GM13976 (cell line): ENCODE data around the gene GLS2.
"Not testable (repeated sequence)": the region's sequence is repeated elsewhere in the genome, so short reads cannot be mapped to it uniquely, and the experiment has no call there.

ENCODE experiments used
- DNase-seq: peaks from one replicate; pipeline ENCODE4 v3.0.0; 2012; ENCODE audit warnings: low spot score
- in situ Hi-C: fragments of 300-500 bp; cut with MboI; formaldehyde crosslinking; loops from one replicate; pipeline ENCODE4 v1.12.0; 2022; ENCODE audit warnings: low sequenced_read_pairs, mixed read lengths, inconsistent platforms; ENCODE audit not compliant: unreplicated experiment
- TF ChIP-seq, protein P1 (sequence below): IDR thresholded peaks from 2 replicates; pipeline ENCODE4 v1.5.1; 2012; ENCODE audit warnings: borderline replicate concordance, mild to moderate bottlenecking; ENCODE audit not compliant: insufficient read depth; ENCODE audit errors: extremely low read depth, missing control alignments, control extremely low read depth

GLS2 gene

GRCh38 chr12:56510786-56511185 lies 22.8 kb upstream of the GLS2 start:
- in situ Hi-C loops, result loop anchor here (25.0 kb wide), 1 partner anchor 102 kb away; no protein-coding TSS in a partner anchor
- no peak for DNase-seq
- TF ChIP-seq, protein P1, sequence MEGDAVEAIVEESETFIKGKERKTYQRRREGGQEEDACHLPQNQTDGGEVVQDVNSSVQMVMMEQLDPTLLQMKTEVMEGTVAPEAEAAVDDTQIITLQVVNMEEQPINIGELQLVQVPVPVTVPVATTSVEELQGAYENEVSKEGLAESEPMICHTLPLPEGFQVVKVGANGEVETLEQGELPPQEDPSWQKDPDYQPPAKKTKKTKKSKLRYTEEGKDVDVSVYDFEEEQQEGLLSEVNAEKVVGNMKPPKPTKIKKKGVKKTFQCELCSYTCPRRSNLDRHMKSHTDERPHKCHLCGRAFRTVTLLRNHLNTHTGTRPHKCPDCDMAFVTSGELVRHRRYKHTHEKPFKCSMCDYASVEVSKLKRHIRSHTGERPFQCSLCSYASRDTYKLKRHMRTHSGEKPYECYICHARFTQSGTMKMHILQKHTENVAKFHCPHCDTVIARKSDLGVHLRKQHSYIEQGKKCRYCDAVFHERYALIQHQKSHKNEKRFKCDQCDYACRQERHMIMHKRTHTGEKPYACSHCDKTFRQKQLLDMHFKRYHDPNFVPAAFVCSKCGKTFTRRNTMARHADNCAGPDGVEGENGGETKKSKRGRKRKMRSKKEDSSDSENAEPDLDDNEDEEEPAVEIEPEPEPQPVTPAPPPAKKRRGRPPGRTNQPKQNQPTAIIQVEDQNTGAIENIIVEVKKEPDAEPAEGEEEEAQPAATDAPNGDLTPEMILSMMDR, result no peak

DNA sequence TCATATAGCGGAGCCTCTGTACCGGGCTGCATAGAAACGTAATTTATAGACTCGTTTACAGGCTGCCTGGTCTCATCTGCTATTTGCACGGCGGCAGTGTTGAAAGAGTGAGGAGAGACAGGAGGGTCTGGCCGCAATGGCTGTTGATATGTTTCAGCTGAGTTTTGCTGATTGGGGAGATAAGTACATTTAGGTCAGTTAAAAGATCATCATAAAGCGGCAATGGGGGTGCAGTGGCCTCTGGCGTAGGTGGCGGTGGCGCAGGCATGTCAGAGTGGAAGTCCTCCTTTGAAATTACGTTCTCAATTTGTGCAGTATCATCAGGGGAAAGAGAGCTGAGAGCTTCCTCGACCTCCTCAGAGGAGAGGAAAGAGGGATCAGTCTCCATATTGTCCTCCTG lies 11.9 kb upstream of the GLS2 start:
- not testable (repeated sequence) for DNase-seq
- in situ Hi-C loops, result loop anchor here (25.0 kb wide), 1 partner anchor 112 kb away; no protein-coding TSS in a partner anchor

- in situ Hi-C loops, DNase-seq: not testable (repeated sequence)
These were observed 11.5 kb upstream of the GLS2 start for GRCh38 chr12:56499452-56499851.

DNA sequence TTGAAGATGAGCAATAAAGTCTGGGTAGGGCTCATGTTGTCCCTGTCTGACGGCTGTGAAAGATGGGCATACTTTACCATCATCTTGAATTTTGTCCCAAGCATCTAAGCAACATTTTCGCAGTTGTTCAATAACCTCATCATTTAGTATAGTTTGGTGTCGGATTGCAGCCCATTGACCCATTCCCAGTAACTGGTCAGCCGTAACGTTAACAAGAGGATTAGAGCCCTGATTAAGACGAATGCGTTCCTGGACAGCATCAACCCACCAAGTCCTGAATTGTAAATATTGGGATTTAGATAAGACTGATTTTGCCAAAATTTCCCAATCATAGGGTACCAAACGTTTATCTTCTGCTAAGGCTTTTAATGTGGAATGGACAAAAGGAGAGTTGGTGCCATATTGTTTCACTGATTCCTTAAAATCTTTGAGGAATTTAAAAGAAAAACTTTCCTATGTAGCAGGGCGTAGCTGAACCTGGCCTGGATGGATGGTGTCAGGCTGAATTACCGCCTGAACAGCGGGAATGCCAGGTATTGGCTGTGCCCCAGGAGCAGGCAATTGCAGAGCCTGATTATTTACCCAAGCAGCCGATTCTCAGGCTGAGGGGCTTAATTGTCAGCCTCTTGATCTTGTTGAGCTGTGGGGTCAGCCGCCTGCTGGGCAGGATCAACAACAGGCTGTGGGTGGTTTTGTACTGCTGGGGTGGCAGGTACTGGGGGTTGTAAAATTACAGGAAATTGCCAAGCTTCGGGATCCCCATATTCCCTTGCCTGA lies 10.4 kb upstream of the GLS2 start:
- DNase-seq, in situ Hi-C loops: not testable (repeated sequence)

GRCh38 chr12:56496704-56497103 lies 8.7 kb upstream of the GLS2 start:
- DNase-seq, in situ Hi-C loops: not testable (repeated sequence)
- TF ChIP-seq, protein P1, result peak; percentile 46

GRCh38 chr12:56494481-56494880 lies 6.5 kb upstream of the GLS2 start:
- DNase-seq, in situ Hi-C loops: not testable (repeated sequence)

DNA sequence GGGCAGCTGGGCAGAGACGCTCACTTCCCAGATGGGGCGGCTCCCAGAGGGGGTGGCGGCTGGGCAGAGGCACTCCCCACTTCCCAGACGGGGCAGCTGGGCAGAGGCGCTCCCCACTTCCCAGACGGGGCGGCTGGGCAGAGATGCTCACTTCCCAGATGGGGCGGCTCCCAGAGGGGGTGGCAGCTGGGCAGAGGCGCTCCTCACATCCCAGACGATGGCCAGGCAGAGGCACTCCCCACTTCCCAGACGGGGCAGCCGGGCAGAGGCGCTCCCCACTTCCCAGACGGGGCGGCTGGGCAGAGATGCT lies 6.1 kb upstream of the GLS2 start:
- in situ Hi-C loops, result not testable (repeated sequence)

GRCh38 chr12:56493409-56494105 lies 5.6 kb upstream of the GLS2 start:
- DNase-seq, result not testable (repeated sequence)

More for the DNA sequence above, 6.1 kb upstream of the GLS2 start:
- not testable (repeated sequence) for DNase-seq

DNA sequence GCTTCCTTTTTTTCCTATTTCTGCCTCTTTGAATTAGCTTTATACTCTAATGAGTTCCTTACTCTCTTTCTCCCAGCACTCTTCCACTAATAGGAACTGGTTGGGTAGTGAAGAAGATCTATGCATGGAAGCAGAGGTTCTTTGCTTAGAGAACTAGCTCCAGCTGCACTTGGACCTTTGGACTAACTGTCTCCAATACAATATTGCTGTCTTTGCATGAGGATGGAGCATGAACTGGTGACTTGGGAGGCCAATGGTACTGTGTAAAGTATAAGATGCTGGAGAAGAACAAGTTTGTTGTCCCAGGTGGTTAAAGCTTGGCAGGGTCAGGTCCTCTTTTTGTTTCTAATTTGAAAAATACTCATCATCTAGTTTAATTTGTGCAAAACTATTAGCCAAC lies 2.4 kb upstream of the GLS2 start:
- DNase-seq, result no peak
- in situ Hi-C loops, result no loop called here
- TF ChIP-seq, protein P1, result no peak

More at GRCh38 chr12:56493409-56494105, 5.6 kb upstream of the GLS2 start:
- in situ Hi-C loops, result not testable (repeated sequence)

DNA sequence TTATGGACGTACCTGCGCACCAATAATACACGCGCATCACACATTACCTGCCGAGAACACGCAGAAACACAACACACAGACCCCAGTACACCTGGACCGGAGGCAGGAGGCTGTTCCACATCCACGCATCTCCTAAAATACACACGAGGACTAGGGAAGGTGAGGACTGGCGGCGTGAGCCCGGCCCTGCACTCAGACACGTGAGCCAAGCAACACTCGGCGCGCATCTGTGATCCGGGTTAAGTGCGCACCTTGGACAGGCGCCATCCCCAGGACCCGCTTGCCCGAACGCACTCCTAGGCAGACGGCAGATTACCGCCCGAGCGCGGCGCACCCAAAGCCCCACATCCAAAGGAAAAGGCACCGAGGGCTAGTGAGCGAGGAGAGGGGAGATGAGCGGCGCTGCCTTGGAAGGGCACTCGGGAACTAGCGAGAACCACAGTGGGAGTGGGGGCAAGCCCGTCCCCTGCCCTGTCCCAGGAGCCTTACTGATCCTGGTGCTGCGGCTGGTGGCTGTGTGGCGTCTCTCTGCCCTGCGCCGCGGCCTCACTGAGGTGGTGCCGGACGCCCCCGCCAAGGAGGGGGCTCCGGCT lies 417 bp downstream of the GLS2 start:
- TF ChIP-seq, protein P1, result no peak
- in situ Hi-C loops, result no loop called here
- DNase-seq, result peak; percentile 51
